Vagina (tissue), 2 donors: ENCODE measurements around the gene BPTF. TPM values are rescaled to one million over a fixed set of nuclear protein-coding genes. Genes with fewer than 3 reads are reported as not detected.
"Not testable (repeated sequence)": the region's sequence is repeated elsewhere in the genome, so short reads cannot be mapped to it uniquely, and the experiment has no call there.

Experiments used
- DNase-seq, 2 donors: peaks; one replicate each; pipeline ENCODE4 v3.0.0-alpha.2; 2017; ENCODE audit errors: extremely low spot score in 2 of 2
- H3K27ac ChIP-seq: fragments of 200-600 bp; sonication (generic); one replicate; pipeline ENCODE4 v1.5.1; 2019
- H3K27me3 ChIP-seq: fragments of 200-600 bp; sonication (generic); one replicate; pipeline ENCODE4 v1.5.1; 2019
- H3K36me3 ChIP-seq, 2 donors: fragments of 200-600 bp; sonication (generic); one replicate each; pipeline ENCODE4 v1.5.1; 2017 to 2019
- H3K4me1 ChIP-seq: fragments of 200-600 bp; sonication (generic); one replicate; pipeline ENCODE4 v1.5.1; 2019
- H3K4me3 ChIP-seq, 2 donors: fragments of 200-600 bp; sonication (generic); 1 replicate in 1 of 2; 2 replicates in 1 of 2; pipeline ENCODE4 v1.5.1; 2016 to 2019
- H3K9me3 ChIP-seq: fragments of 200-600 bp; sonication (generic); one replicate; pipeline ENCODE4 v1.5.1; 2019
- CTCF ChIP-seq, 3 experiments: fragments of 450-650 bp in 2 of 3; fragments of 200-600 bp in 1 of 3; sonication (generic) in 1 of 3; IDR thresholded peaks; one replicate each; pipeline ENCODE4 v1.5.1; 2017 to 2019; ENCODE audit warnings: antibody characterized with exemption in 3 of 3, mild to moderate bottlenecking in 2 of 3, moderate library complexity in 2 of 3
- POLR2A ChIP-seq, 2 donors: fragments of 450-650 bp; IDR thresholded peaks; one replicate each; pipeline ENCODE4 v1.6.1; 2017; ENCODE audit warnings: antibody characterized with exemption in 2 of 2, mild to moderate bottlenecking in 2 of 2, moderate library complexity in 2 of 2
- POLR2AphosphoS5 ChIP-seq, 2 donors: sonication (generic); formaldehyde crosslinking; IDR thresholded peaks; one replicate each; pipeline ENCODE4 v1.9.0; 2017; ENCODE audit warnings: antibody characterized with exemption in 2 of 2, mild to moderate bottlenecking in 2 of 2, low read depth in 1 of 2; ENCODE audit not compliant: insufficient read depth in 1 of 2
- intact Hi-C: fragments of 100-400 bp; cut with DNase I; formaldehyde crosslinking; loops from one replicate; pipeline ENCODE4 v1.15.1; 2023
- total RNA-seq: library from RNA; depleted of rRNA; stranded (reverse); fragments of >200 nt; gene quantifications from one replicate; pipeline ENCODE4 v1.2.3, GENCODE V29; 2016

Gene BPTF
- total RNA-seq, 1 donor from 2014 or later: 146 TPM

GRCh38 chr17:67842648-67843047 is 17.3 kb downstream of the BPTF start:
- Histone ChIP-seq H3K27me3 (no peaks in the 10 kb centered on the region), H3K36me3 (no peaks in the 10 kb centered on the region), H3K4me1 (peaks cover 23% of the 10 kb centered on the region), H3K27ac (no peak overlapping the region), H3K9me3 (no peaks in the 10 kb centered on the region), H3K4me3 (no peak overlapping the region)
- no peak for DNase-seq
- intact Hi-C loops: no loop called here
- no peak for TF ChIP-seq POLR2AphosphoS5 (IDR thresholded peaks at IDR 0.05; ENCODE audit: insufficient read depth in 1 of 2, low read depth in 1 of 2)
- no peak for TF ChIP-seq CTCF (IDR thresholded peaks at IDR 0.05)
- no peak for TF ChIP-seq POLR2A (IDR thresholded peaks at IDR 0.05)

GRCh38 chr17:67845374-67845773 is 20.1 kb downstream of the BPTF start:
- Histone ChIP-seq H3K4me1 (peaks cover 20% of the 10 kb centered on the region), H3K4me3 (no peak overlapping the region), H3K36me3 (no peaks in the 10 kb centered on the region), H3K27me3 (no peaks in the 10 kb centered on the region), H3K9me3 (no peaks in the 10 kb centered on the region), H3K27ac (no peak overlapping the region)
- intact Hi-C loops: no loop called here
- DNase-seq: no peak
- TF ChIP-seq POLR2A (IDR thresholded peaks at IDR 0.05) (no peak), CTCF (IDR thresholded peaks at IDR 0.05) (no peak), POLR2AphosphoS5 (IDR thresholded peaks at IDR 0.05; ENCODE audit: insufficient read depth in 1 of 2, low read depth in 1 of 2) (no peak)

- H3K27ac ChIP-seq, H3K9me3 ChIP-seq, H3K4me3 ChIP-seq, H3K27me3 ChIP-seq, DNase-seq, H3K36me3 ChIP-seq, intact Hi-C loops: not testable (repeated sequence)
- H3K4me1 ChIP-seq: peaks cover 17% of the 10 kb centered on the region
These were observed 22.9 kb downstream of the BPTF start for GRCh38 chr17:67848189-67848588.

GRCh38 chr17:67848846-67849245 is 23.5 kb downstream of the BPTF start:
- intact Hi-C loops, H3K36me3 ChIP-seq, DNase-seq: not testable (repeated sequence)

GRCh38 chr17:67850991-67851631 is 25.8 kb downstream of the BPTF start:
- no peak for TF ChIP-seq CTCF (IDR thresholded peaks at IDR 0.05)
- TF ChIP-seq POLR2A (IDR thresholded peaks at IDR 0.05): no peak
- no peak for TF ChIP-seq POLR2AphosphoS5 (IDR thresholded peaks at IDR 0.05; ENCODE audit: insufficient read depth in 1 of 2, low read depth in 1 of 2)

More at GRCh38 chr17:67848846-67849245, 23.5 kb downstream of the BPTF start:
- not testable (repeated sequence) for H3K27ac ChIP-seq, H3K4me3 ChIP-seq, H3K9me3 ChIP-seq, H3K27me3 ChIP-seq
- peaks cover 17% of the 10 kb centered on the region for H3K4me1 ChIP-seq

GRCh38 chr17:67853703-67854102 is 28.4 kb downstream of the BPTF start:
- DNase-seq: no peak
- no peak for TF ChIP-seq POLR2A (IDR thresholded peaks at IDR 0.05)
- TF ChIP-seq CTCF (IDR thresholded peaks at IDR 0.05): no peak
- no peak for TF ChIP-seq POLR2AphosphoS5 (IDR thresholded peaks at IDR 0.05; ENCODE audit: insufficient read depth in 1 of 2, low read depth in 1 of 2)
- H3K4me1 ChIP-seq: peaks cover 26% of the 10 kb centered on the region
- H3K4me3 ChIP-seq: no peak overlapping the region
- no peak overlapping the region for H3K27ac ChIP-seq
- intact Hi-C loops: no loop called here
- no peaks in the 10 kb centered on the region for H3K27me3 ChIP-seq
- H3K9me3 ChIP-seq: no peaks in the 10 kb centered on the region
- H3K36me3 ChIP-seq: peaks cover 0 to 16% of the 10 kb centered on the region in 2 donors

More at GRCh38 chr17:67850991-67851631, 25.8 kb downstream of the BPTF start:
- H3K9me3 ChIP-seq: no peaks in the 10 kb centered on the region
- DNase-seq: no peak
- no peak overlapping the region for H3K27ac ChIP-seq
- no peaks in the 10 kb centered on the region for H3K27me3 ChIP-seq
- no peak overlapping the region for H3K4me3 ChIP-seq
- intact Hi-C loops: no loop called here
- H3K36me3 ChIP-seq: peaks cover 0 to 16% of the 10 kb centered on the region in 2 donors
- H3K4me1 ChIP-seq: peaks cover 31% of the 10 kb centered on the region
